Measurements from ENCODE around the gene HOXC6. TPM values are rescaled to one million over a fixed set of nuclear protein-coding genes. Genes with fewer than 3 reads are reported as not detected.

The HOXC6 gene
- total RNA-seq, 5 donors from 2014 or later (not counting 1 experiment from before 2014, with no cell fraction given) = not detected

- Mint-ChIP-seq H3K27me3 (peaks cover 77 to 86% of the 10 kb centered on the region in 2 donors), H3K9me3 (no peaks in the 10 kb centered on the region), H3K36me3 (no peaks in the 10 kb centered on the region), H3K27ac (no peak overlapping the region), H3K4me3 (no peak overlapping the region), H3K4me1 (peaks cover 16 to 25% (median 17%) of the 10 kb centered on the region in 3 donors)
- H3K36me3 ChIP-seq (ENCODE audit: control insufficient read depth in 2 of 2, extremely low read depth in 1 of 2, insufficient read depth in 1 of 2, low read length in 1 of 2) = no peaks in the 10 kb centered on the region
- no peaks in the 10 kb centered on the region for H3K9me3 ChIP-seq
- H3K27me3 ChIP-seq (replicated peaks in 1 of 2; ENCODE audit: control insufficient read depth in 2 of 2, extremely low read depth in 1 of 2, insufficient read depth in 2 of 2, low read length in 1 of 2) = peaks cover 27 to 84% of the 10 kb centered on the region in 2 experiments
- ATAC-seq (replicated peaks in 1 of 4) (no peak), DNase-seq (no peak)
- ChIA-PET POLR2A (no interaction called here), CTCF (interaction anchor here in 1 of 2 donors (0.5 to 0.6 kb wide), 2 partner anchors 15 to 17 kb away, joined by 3 read pairs; partner anchors contain the start of gene HOXC8)
- H3K4me1 ChIP-seq (ENCODE audit: control insufficient read depth in 1 of 2, extremely low read depth in 1 of 2, insufficient read depth in 2 of 2, low read length in 2 of 2) = peaks cover 0 to 22% of the 10 kb centered on the region in 2 experiments
- WGBS (ENCODE audit: insufficient coverage) = 30% methylated on average over 5 of the region's 7 CpGs
- no peak overlapping the region for H3K4me3 ChIP-seq (ENCODE audit: control insufficient read depth in 1 of 2, extremely low read depth in 1 of 2, low read length in 1 of 2)
- no peak overlapping the region for H3K27ac ChIP-seq (ENCODE audit: low read length)
These were observed 2.5 kb upstream of the HOXC6 start for GRCh38 chr12:54025499-54026405.

DNA sequence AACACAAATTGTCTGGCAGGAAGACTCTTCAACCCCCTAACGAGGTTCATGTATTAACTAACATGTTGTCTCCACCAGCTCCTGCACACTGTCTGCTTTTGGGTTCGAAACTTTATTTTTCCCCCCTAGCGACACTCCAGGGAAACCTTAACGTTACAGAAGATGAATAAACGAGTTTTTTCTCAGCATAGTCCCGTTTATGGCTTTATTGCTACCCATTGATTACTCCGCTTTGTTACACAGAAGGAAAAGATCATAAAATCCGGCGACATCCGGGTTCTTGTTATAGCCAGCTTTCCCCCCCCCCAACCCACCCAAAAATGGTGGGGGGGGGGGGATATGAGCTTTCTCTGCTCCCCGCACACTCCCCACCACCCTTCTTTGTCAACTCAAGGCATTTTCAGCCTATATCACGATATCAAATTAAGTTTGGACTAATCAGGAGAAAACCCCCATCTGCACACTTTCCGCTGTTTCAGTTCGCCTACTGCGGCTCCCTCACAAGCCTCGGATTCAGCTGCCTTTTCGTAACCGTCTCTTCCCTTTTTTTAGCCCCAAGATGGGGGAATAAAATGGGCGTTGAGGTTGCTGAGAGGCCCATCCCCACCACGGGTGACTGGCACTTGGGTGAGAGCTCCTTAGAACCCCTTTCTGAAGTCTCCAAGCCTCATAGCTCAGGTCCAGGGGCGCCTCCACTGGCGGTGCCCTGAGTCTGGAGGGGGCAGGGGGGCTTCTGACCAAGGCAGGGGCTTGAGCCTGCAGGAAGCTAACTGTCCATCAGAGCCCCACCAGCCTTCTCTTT lies 1.4 kb upstream of the HOXC6 start:
- Histone ChIP-seq H3K9me3 (no peaks in the 10 kb centered on the region), H3K36me3 (ENCODE audit: control insufficient read depth in 2 of 2, extremely low read depth in 1 of 2, insufficient read depth in 1 of 2, low read length in 1 of 2) (no peaks in the 10 kb centered on the region), H3K27ac (ENCODE audit: low read length) (no peak overlapping the region), H3K27me3 (replicated peaks in 1 of 2; ENCODE audit: control insufficient read depth in 2 of 2, extremely low read depth in 1 of 2, insufficient read depth in 2 of 2, low read length in 1 of 2) (peaks cover 29 to 84% of the 10 kb centered on the region in 2 experiments), H3K4me3 (ENCODE audit: control insufficient read depth in 1 of 2, extremely low read depth in 1 of 2, low read length in 1 of 2) (no peak overlapping the region), H3K4me1 (ENCODE audit: control insufficient read depth in 1 of 2, extremely low read depth in 1 of 2, insufficient read depth in 2 of 2, low read length in 2 of 2) (peaks cover 0 to 30% of the 10 kb centered on the region in 2 experiments)
- H3K4me1 Mint-ChIP-seq = peaks cover 16 to 25% (median 20%) of the 10 kb centered on the region in 3 donors
- no peaks in the 10 kb centered on the region for H3K9me3 Mint-ChIP-seq
- peak overlapping the region in 1 of 2 donors; percentile 50 for H3K27ac Mint-ChIP-seq
- H3K27me3 Mint-ChIP-seq = peaks cover 76 to 86% of the 10 kb centered on the region in 2 donors
- H3K4me3 Mint-ChIP-seq = peak overlapping the region in 1 of 3 donors; percentile 37
- DNase-seq = no peak
- CTCF ChIA-PET = interaction anchor here (0.5 to 1.1 kb wide), 7 partner anchors 9 to 169 kb away, joined by 3 to 5 read pairs (median 4); no protein-coding TSS in a partner anchor
- POLR2A ChIA-PET = interaction anchor here (0.6 to 0.7 kb wide), 2 partner anchors 125 to 989 kb away, joined by 3 to 5 read pairs; no protein-coding TSS in a partner anchor
- 17% methylated on average over 7 of the region's 22 CpGs for WGBS (ENCODE audit: insufficient coverage)
- no peaks in the 10 kb centered on the region for H3K36me3 Mint-ChIP-seq
- no peak for ATAC-seq (replicated peaks in 1 of 4)

DNA sequence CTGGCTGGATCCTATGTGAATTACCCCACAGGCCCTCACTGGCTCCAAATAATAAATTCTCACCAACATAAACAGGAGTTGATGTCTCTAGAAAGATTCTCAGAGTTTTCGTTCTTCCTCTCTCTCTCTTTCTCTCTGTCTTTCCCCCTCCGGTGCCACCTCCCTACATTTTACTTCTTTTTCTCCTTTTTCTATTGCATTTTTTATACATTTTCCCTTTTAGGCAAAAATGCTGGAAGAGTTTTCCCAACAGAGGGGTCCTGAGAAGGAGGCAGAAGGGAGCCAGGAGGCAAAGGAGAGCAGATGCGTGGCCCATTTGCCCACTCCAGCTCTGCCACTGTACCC lies 826 bp upstream of the HOXC6 start:
- no peaks in the 10 kb centered on the region for H3K36me3 Mint-ChIP-seq
- Histone ChIP-seq H3K27ac (ENCODE audit: low read length) (no peak overlapping the region), H3K4me3 (ENCODE audit: control insufficient read depth in 1 of 2, extremely low read depth in 1 of 2, low read length in 1 of 2) (no peak overlapping the region), H3K4me1 (ENCODE audit: control insufficient read depth in 1 of 2, extremely low read depth in 1 of 2, insufficient read depth in 2 of 2, low read length in 2 of 2) (peaks cover 0 to 31% of the 10 kb centered on the region in 2 experiments), H3K36me3 (ENCODE audit: control insufficient read depth in 2 of 2, extremely low read depth in 1 of 2, insufficient read depth in 1 of 2, low read length in 1 of 2) (no peaks in the 10 kb centered on the region), H3K9me3 (no peaks in the 10 kb centered on the region), H3K27me3 (replicated peaks in 1 of 2; ENCODE audit: control insufficient read depth in 2 of 2, extremely low read depth in 1 of 2, insufficient read depth in 2 of 2, low read length in 1 of 2) (peaks cover 34 to 87% of the 10 kb centered on the region in 2 experiments)
- ATAC-seq (replicated peaks in 1 of 4) = no peak
- peaks cover 78 to 86% of the 10 kb centered on the region in 2 donors for H3K27me3 Mint-ChIP-seq
- peaks cover 16 to 29% (median 23%) of the 10 kb centered on the region in 3 donors for H3K4me1 Mint-ChIP-seq
- POLR2A ChIA-PET = interaction anchor here in 1 of 2 donors (0.6 kb wide), 1 partner anchor 125 kb away, joined by 3 read pairs; no protein-coding TSS in a partner anchor
- DNase-seq = no peak
- WGBS (ENCODE audit: insufficient coverage) = 46% methylated on average over 3 of the region's 3 CpGs
- CTCF ChIA-PET = interaction anchor here (0.6 to 1.1 kb wide), 4 partner anchors 108 to 168 kb away, joined by 3 to 5 read pairs (median 4); no protein-coding TSS in a partner anchor
- peak overlapping the region in 1 of 2 donors; percentile 50 for H3K27ac Mint-ChIP-seq
- H3K9me3 Mint-ChIP-seq = no peaks in the 10 kb centered on the region
- peak overlapping the region in 1 of 3 donors; percentile 37 for H3K4me3 Mint-ChIP-seq

DNA sequence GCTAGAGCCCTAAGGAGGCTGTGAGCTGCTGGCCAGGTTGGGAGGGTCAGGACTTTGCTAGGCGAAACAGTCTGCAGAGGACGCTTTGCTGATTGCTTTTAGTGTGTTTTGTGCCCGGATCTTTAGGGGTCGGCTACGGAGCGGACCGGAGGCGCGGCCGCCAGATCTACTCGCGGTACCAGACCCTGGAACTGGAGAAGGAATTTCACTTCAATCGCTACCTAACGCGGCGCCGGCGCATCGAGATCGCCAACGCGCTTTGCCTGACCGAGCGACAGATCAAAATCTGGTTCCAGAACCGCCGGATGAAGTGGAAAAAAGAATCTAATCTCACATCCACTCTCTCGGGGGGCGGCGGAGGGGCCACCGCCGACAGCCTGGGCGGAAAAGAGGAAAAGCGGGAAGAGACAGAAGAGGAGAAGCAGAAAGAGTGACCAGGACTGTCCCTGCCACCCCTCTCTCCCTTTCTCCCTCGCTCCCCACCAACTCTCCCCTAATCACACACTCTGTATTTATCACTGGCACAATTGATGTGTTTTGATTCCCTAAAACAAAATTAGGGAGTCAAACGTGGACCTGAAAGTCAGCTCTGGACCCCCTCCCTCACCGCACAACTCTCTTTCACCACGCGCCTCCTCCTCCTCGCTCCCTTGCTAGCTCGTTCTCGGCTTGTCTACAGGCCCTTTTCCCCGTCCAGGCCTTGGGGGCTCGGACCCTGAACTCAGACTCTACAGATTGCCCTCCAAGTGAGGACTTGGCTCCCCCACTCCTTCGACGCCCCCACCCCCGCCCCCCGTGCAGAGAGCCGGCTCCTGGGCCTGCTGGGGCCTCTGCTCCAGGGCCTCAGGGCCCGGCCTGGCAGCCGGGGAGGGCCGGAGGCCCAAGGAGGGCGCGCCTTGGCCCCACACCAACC lies 1.5 kb downstream of the HOXC6 start:
- ChIA-PET CTCF (interaction anchor here (0.6 to 0.9 kb wide), 2 partner anchors 171 to 673 kb away, joined by 3 to 7 read pairs; no protein-coding TSS in a partner anchor), POLR2A (interaction anchor here in 1 of 2 donors (0.5 kb wide), 1 partner anchor 14 kb away, joined by 11 read pairs; no protein-coding TSS in a partner anchor)
- H3K27me3 Mint-ChIP-seq = peaks cover 72 to 84% of the 10 kb centered on the region in 2 donors
- no peak overlapping the region for H3K4me3 Mint-ChIP-seq
- WGBS (ENCODE audit: insufficient coverage) = 24% methylated on average over 36 of the region's 53 CpGs
- H3K4me1 ChIP-seq (ENCODE audit: control insufficient read depth in 1 of 2, extremely low read depth in 1 of 2, insufficient read depth in 2 of 2, low read length in 2 of 2) = peaks cover 0 to 55% of the 10 kb centered on the region in 2 experiments
- no peak overlapping the region for H3K27ac ChIP-seq (ENCODE audit: low read length)
- H3K4me3 ChIP-seq (ENCODE audit: control insufficient read depth in 1 of 2, extremely low read depth in 1 of 2, low read length in 1 of 2) = no peak overlapping the region
- H3K27me3 ChIP-seq (replicated peaks in 1 of 2; ENCODE audit: control insufficient read depth in 2 of 2, extremely low read depth in 1 of 2, insufficient read depth in 2 of 2, low read length in 1 of 2) = peaks cover 32 to 91% of the 10 kb centered on the region in 2 experiments
- no peaks in the 10 kb centered on the region for H3K36me3 ChIP-seq (ENCODE audit: control insufficient read depth in 2 of 2, extremely low read depth in 1 of 2, insufficient read depth in 1 of 2, low read length in 1 of 2)
- peaks cover 0 to 4% (median 4%) of the 10 kb centered on the region in 3 donors for H3K9me3 Mint-ChIP-seq
- peak overlapping the region in 1 of 2 donors; percentile 39 for H3K27ac Mint-ChIP-seq
- peaks cover 29 to 46% (median 34%) of the 10 kb centered on the region in 3 donors for H3K4me1 Mint-ChIP-seq
- ATAC-seq (replicated peaks in 1 of 4) (no peak), DNase-seq (no peak)
- H3K36me3 Mint-ChIP-seq = no peaks in the 10 kb centered on the region
- H3K9me3 ChIP-seq = no peaks in the 10 kb centered on the region

DNA sequence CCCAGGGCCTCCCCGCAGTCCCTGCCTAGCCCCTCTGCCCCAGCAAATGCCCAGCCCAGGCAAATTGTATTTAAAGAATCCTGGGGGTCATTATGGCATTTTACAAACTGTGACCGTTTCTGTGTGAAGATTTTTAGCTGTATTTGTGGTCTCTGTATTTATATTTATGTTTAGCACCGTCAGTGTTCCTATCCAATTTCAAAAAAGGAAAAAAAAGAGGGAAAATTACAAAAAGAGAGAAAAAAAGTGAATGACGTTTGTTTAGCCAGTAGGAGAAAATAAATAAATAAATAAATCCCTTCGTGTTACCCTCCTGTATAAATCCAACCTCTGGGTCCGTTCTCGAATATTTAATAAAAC lies 2.2 kb downstream of the HOXC6 start:
- H3K4me3 ChIP-seq (ENCODE audit: control insufficient read depth in 1 of 2, extremely low read depth in 1 of 2, low read length in 1 of 2) = no peak overlapping the region
- H3K36me3 ChIP-seq (ENCODE audit: control insufficient read depth in 2 of 2, extremely low read depth in 1 of 2, insufficient read depth in 1 of 2, low read length in 1 of 2) = no peaks in the 10 kb centered on the region
- H3K27ac ChIP-seq (ENCODE audit: low read length) = no peak overlapping the region
- no peaks in the 10 kb centered on the region for H3K36me3 Mint-ChIP-seq
- no peak for DNase-seq
- no peak overlapping the region for H3K27ac Mint-ChIP-seq
- POLR2A ChIA-PET = no interaction called here
- CTCF ChIA-PET = interaction anchor here (0.6 to 0.9 kb wide), 2 partner anchors 171 to 673 kb away, joined by 3 to 7 read pairs; no protein-coding TSS in a partner anchor
- peaks cover 31 to 94% of the 10 kb centered on the region in 2 experiments for H3K27me3 ChIP-seq (replicated peaks in 1 of 2; ENCODE audit: control insufficient read depth in 2 of 2, extremely low read depth in 1 of 2, insufficient read depth in 2 of 2, low read length in 1 of 2)
- H3K4me1 ChIP-seq (ENCODE audit: control insufficient read depth in 1 of 2, extremely low read depth in 1 of 2, insufficient read depth in 2 of 2, low read length in 2 of 2) = peaks cover 0 to 56% of the 10 kb centered on the region in 2 experiments
- H3K27me3 Mint-ChIP-seq = peaks cover 70 to 86% of the 10 kb centered on the region in 2 donors
- no peaks in the 10 kb centered on the region for H3K9me3 ChIP-seq
- WGBS (ENCODE audit: insufficient coverage) = no CpG with 5 or more reads among the region's 7 CpGs
- H3K4me1 Mint-ChIP-seq = peaks cover 31 to 50% (median 37%) of the 10 kb centered on the region in 3 donors
- no peak overlapping the region for H3K4me3 Mint-ChIP-seq
- ATAC-seq (replicated peaks in 1 of 4) = no peak
- H3K9me3 Mint-ChIP-seq = peaks cover 0 to 4% (median 4%) of the 10 kb centered on the region in 3 donors

Measured in T-cell (primary cell).